Loucy (cell line): ENCODE data around the gene SKA1.
"Not testable (repeated sequence)": the region's sequence is repeated elsewhere in the genome, so short reads cannot be mapped to it uniquely, and the experiment has no call there.

Source experiments
- H2AFZ ChIP-seq: fragments of 200-600 bp; sonication (generic); 2 replicates; pipeline ENCODE4 v1.6.0; 2016; ENCODE audit warnings: antibody characterized with exemption, mild to moderate bottlenecking, low read length, moderate library complexity
- H3F3A ChIP-seq: fragments of 200-600 bp; 2 replicates; pipeline ENCODE4 v1.6.0; 2016; ENCODE audit warnings: antibody characterized with exemption, low read depth, mild to moderate bottlenecking
- H3K27me3 ChIP-seq: fragments of 200-600 bp; sonication (generic); 2 replicates; pipeline ENCODE4 v1.6.1; 2014; ENCODE audit warnings: low read length, mild to moderate bottlenecking; ENCODE audit not compliant: insufficient read depth, poor library complexity, severe bottlenecking
- H3K36me3 ChIP-seq: fragments of 200-600 bp; sonication (generic); 2 replicates; pipeline ENCODE4 v1.6.1; 2016; ENCODE audit warnings: low read length; ENCODE audit not compliant: insufficient read depth
- H3K4me1 ChIP-seq: fragments of 200-600 bp; sonication (generic); 2 replicates; pipeline ENCODE4 v1.5.1; 2014; ENCODE audit warnings: low read length, mild to moderate bottlenecking; ENCODE audit not compliant: insufficient read depth, poor library complexity, severe bottlenecking
- H3K4me2 ChIP-seq: fragments of 200-600 bp; sonication (generic); 2 replicates; pipeline ENCODE4 v1.6.0; 2014; ENCODE audit warnings: antibody characterized with exemption, low read length, low read depth, mild to moderate bottlenecking; ENCODE audit not compliant: poor library complexity, severe bottlenecking
- H3K4me3 ChIP-seq: fragments of 200-600 bp; sonication (generic); 2 replicates; pipeline ENCODE4 v1.5.1; 2014; ENCODE audit warnings: low read length, mild to moderate bottlenecking, mixed read lengths; ENCODE audit not compliant: poor library complexity, severe bottlenecking
- H3K79me2 ChIP-seq: fragments of 200-600 bp; sonication (generic); 2 replicates; pipeline ENCODE4 v1.6.1; 2014; ENCODE audit warnings: low read length; ENCODE audit not compliant: insufficient read depth
- H3K9ac ChIP-seq: fragments of 200-600 bp; sonication (generic); 2 replicates; pipeline ENCODE4 v1.6.0; 2014; ENCODE audit warnings: mild to moderate bottlenecking, low read depth, low read length, moderate library complexity; ENCODE audit not compliant: poor library complexity, severe bottlenecking
- H3K9me2 ChIP-seq: fragments of 200-600 bp; sonication (generic); replicated peaks from 2 replicates; pipeline ENCODE4 v1.6.1; 2016; ENCODE audit warnings: low read depth, low read length, mixed read lengths
- H3K9me3 ChIP-seq: fragments of 200-600 bp; sonication (generic); 2 replicates; pipeline ENCODE4 v1.6.1; 2014; ENCODE audit warnings: mild to moderate bottlenecking, antibody characterized with exemption, low read length, low read depth; ENCODE audit not compliant: insufficient read depth
- H4K20me1 ChIP-seq: fragments of 200-600 bp; sonication (generic); 2 replicates; pipeline ENCODE4 v1.6.0; 2014; ENCODE audit warnings: antibody characterized with exemption, low read length, mild to moderate bottlenecking; ENCODE audit not compliant: insufficient read depth, poor library complexity, severe bottlenecking
- EZH2phosphoT487 ChIP-seq: fragments of 200-600 bp; IDR thresholded peaks from 2 replicates; pipeline ENCODE4 v1.6.1; 2018; ENCODE audit warnings: antibody characterized with exemption, mild to moderate bottlenecking, moderate library complexity, borderline replicate concordance
- TF ChIP-seq, protein P1 (sequence below): fragments of 200-600 bp; sonication (generic); conservative IDR thresholded peaks from 2 replicates; pipeline ENCODE4 v1.5.1; 2014; ENCODE audit warnings: mild to moderate bottlenecking, antibody characterized with exemption, low read length

SKA1 gene

DNA sequence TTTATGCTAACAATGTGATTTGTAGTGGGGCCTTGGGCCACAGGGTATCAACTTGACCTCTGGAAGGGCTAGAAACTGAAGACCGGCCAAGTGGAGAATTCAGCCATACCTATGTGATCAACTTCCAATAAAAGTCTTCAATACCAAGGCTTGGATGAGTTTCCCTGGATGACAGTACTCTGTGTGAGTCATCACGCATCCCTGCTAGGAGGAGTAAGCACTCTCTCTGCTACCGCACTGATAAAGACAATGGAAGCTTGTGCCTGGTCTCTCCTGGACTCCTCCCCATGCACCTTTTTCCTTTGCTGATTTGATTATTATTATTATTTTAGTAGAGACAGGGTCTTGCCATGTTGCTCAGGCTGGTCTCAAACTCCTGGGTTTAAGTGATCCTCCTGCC lies 58.1 kb downstream of the SKA1 start:
- no peak overlapping the region for H2AFZ ChIP-seq
- no peak for TF ChIP-seq EZH2phosphoT487
- TF ChIP-seq, protein P1, sequence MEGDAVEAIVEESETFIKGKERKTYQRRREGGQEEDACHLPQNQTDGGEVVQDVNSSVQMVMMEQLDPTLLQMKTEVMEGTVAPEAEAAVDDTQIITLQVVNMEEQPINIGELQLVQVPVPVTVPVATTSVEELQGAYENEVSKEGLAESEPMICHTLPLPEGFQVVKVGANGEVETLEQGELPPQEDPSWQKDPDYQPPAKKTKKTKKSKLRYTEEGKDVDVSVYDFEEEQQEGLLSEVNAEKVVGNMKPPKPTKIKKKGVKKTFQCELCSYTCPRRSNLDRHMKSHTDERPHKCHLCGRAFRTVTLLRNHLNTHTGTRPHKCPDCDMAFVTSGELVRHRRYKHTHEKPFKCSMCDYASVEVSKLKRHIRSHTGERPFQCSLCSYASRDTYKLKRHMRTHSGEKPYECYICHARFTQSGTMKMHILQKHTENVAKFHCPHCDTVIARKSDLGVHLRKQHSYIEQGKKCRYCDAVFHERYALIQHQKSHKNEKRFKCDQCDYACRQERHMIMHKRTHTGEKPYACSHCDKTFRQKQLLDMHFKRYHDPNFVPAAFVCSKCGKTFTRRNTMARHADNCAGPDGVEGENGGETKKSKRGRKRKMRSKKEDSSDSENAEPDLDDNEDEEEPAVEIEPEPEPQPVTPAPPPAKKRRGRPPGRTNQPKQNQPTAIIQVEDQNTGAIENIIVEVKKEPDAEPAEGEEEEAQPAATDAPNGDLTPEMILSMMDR, result no peak
- no peaks in the 10 kb centered on the region for H3F3A ChIP-seq
- no peaks in the 10 kb centered on the region for H3K36me3 ChIP-seq
- H3K4me2 ChIP-seq, result no peak overlapping the region
- H3K9ac ChIP-seq, result no peak overlapping the region
- H3K27me3 ChIP-seq, result no peaks in the 10 kb centered on the region
- H3K9me3 ChIP-seq, result no peaks in the 10 kb centered on the region
- H3K9me2 ChIP-seq, result no peaks in the 10 kb centered on the region
- no peaks in the 10 kb centered on the region for H3K4me1 ChIP-seq
- H3K4me3 ChIP-seq, result no peak overlapping the region
- no peaks in the 10 kb centered on the region for H4K20me1 ChIP-seq
- no peaks in the 10 kb centered on the region for H3K79me2 ChIP-seq

DNA sequence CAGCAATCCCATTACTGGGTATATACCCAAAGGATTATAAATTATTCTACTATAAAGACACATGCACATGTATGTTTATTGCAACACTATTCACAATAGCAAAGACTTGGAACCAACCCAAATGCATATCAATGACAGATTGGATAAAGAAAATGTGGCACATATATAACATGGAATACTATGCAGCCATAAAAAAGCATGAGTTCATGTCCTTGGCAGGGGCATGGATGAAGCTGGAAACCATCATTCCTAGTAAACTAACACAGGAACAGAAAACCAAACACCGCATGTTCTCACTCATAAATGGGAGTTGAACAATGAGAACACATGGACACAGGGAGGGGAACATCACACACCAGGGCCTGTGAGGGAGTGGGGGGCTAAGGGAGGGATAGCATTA lies 61.9 kb downstream of the SKA1 start:
- not testable (repeated sequence) for H3K27me3 ChIP-seq, H2AFZ ChIP-seq, H4K20me1 ChIP-seq, H3K79me2 ChIP-seq, H3K9me2 ChIP-seq, H3K4me1 ChIP-seq, H3K36me3 ChIP-seq, H3F3A ChIP-seq, H3K9me3 ChIP-seq, H3K9ac ChIP-seq, H3K4me2 ChIP-seq, H3K4me3 ChIP-seq

DNA sequence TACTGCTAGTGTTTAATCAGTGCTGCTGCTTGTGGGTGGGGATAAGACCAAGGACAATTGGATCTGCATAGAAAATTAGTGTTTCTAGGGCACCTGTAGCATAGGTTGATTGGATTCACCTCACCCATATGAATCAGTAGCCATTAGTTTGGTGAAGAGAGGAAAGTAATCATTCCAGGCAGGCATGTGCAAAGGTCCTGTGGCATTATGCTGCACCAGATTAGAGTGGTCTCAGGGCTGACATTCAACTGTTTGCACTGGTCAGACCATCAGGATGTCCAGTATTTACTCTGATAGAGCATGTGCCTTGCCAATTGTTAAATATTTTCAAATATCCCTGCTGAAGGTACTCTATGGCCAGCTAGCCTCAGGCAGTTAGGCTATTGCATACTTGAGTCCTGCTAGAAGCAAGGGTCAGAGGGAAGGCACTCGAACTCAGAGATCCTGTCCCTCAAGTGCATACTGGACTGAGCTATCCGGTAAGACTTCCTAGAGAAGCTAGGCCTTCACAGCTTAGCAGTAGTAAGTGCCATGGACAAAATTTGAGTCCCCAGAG lies 64.7 kb downstream of the SKA1 start:
- H4K20me1 ChIP-seq, result no peaks in the 10 kb centered on the region
- H3K9me3 ChIP-seq, result no peaks in the 10 kb centered on the region; the same call in 1 of the 2 replicates
- no peaks in the 10 kb centered on the region for H3F3A ChIP-seq
- H3K4me2 ChIP-seq, result no peak overlapping the region
- no peaks in the 10 kb centered on the region for H3K36me3 ChIP-seq
- H3K9ac ChIP-seq, result no peak overlapping the region
- H3K27me3 ChIP-seq, result no peaks in the 10 kb centered on the region
- H3K4me1 ChIP-seq, result no peaks in the 10 kb centered on the region
- H2AFZ ChIP-seq, result no peak overlapping the region
- H3K4me3 ChIP-seq, result no peak overlapping the region
- no peaks in the 10 kb centered on the region for H3K9me2 ChIP-seq
- TF ChIP-seq, protein P1, result no peak
- TF ChIP-seq EZH2phosphoT487, result no peak
- no peaks in the 10 kb centered on the region for H3K79me2 ChIP-seq

DNA sequence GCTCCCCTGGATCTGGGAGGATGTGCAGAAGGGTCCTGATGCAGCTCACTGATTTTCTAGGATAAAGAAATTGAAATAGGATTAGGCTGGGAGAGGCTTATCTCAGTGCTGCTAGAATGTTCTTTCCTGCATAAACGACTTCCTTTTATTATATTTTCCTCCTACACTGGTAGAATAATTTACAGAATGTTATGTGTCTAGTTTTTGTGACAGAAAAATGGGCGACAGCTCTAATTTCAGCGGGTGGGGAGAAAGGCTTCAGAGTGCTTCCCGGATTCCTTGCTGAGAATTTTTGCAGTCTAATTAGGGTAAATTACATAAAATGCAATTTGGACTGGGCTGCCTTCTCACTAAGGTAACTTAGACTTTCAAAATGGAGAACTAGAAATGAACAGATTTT lies 66.2 kb downstream of the SKA1 start:
- no peaks in the 10 kb centered on the region for H3K79me2 ChIP-seq
- H3K9me3 ChIP-seq, result no peaks in the 10 kb centered on the region; the same call in 1 of the 2 replicates
- no peaks in the 10 kb centered on the region for H3K36me3 ChIP-seq
- no peaks in the 10 kb centered on the region for H3K27me3 ChIP-seq
- H2AFZ ChIP-seq, result no peak overlapping the region
- no peaks in the 10 kb centered on the region for H4K20me1 ChIP-seq
- no peaks in the 10 kb centered on the region for H3K9me2 ChIP-seq
- H3K4me3 ChIP-seq, result no peak overlapping the region
- H3F3A ChIP-seq, result no peaks in the 10 kb centered on the region
- TF ChIP-seq EZH2phosphoT487, result no peak
- TF ChIP-seq, protein P1, result no peak
- no peaks in the 10 kb centered on the region for H3K4me1 ChIP-seq
- no peak overlapping the region for H3K9ac ChIP-seq
- H3K4me2 ChIP-seq, result no peak overlapping the region
